GM21367 (cell line): ENCODE measurements around the gene ACADL.
"Not testable (repeated sequence)": the region's sequence is repeated elsewhere in the genome, so short reads cannot be mapped to it uniquely, and the experiment has no call there.

Experiments used
- ATAC-seq: cut with Tn5 transposase; IDR thresholded peaks from one replicate; pipeline ENCODE4 v1.9.1; 2021; ENCODE audit not compliant: unreplicated experiment

The ACADL gene

DNA sequence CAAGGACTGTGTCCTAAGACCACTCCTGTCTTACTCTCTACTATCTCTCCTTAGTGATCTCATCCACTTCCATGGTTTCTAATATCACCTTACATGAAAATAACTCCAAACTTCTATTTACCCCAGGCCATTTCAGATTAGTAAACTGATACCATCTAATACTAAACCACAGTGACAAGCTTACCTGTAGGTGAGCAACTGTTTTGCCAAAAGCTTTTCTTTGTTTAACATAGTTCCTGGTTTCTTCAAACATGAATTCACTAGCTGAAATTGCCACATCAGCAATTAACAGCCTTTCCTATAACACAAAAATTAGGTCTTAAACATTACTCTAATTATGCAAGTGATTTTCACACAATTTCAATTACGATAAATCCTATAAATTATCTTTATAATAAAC is 22.1 kb downstream of the ACADL start:
- ATAC-seq, result no peak

DNA sequence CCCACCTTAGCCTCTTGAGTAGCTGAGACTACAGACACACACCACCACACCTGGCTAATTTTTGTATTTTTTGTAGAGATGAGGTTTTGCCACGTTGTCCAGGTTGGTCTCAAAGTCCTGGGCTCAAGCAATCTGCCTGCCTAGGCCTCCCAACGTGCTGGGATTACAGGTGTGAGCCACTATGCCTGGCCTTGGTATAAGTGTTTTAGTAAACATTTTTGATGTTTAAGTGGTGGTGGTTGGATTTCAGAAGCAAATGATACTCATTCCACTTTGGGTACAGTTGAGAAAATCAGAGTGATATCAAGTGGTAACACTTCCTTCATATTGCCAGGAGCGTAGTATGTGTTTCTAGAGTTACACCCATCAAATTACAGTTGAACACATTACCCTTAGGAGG is 25.4 kb downstream of the ACADL start:
- ATAC-seq, result no peak

DNA sequence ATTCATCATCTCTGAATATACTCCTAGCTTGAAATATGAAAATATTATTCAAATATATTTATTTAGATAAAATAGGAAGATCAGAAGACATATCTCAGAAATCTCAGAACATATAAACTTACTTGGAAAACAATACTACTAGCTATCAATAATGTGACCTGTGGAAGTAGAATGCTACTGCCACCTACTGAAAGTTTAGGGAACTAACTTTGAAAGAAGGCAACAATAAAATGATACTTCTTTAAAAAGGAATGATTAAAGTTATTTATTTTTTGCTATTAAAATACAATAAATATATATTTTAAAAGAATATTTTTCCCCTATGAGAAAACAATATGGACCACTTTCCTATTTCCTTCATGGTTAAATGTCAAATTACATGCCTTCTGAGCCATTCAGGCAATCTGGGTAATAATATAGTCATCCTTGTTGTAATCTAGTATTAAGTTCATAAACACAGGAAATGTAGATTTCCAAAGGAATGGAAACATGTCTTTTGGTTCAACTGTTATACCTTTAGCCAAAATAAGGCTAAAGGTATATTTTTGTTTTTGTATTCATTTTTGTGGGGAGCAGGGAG is 26.0 kb downstream of the ACADL start:
- no peak for ATAC-seq

DNA sequence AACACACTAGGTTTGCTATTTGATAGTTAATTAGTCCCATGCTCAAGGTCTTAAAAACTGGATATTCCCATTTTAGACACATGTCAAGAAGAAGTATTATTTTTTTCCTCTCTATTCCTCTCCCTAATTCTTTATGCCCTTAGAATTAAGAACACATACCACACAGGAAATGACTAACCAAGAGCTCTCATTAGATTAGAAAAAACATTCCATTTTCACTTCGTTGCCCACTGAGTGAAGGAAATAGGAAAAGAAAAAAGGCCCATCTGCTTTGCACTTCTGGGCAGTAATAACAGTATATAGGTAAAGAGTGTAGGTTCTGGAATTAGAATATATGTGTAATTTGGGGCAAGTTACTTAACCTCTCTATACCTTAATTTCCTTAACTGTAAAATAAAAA is 26.9 kb downstream of the ACADL start:
- ATAC-seq, result no peak

DNA sequence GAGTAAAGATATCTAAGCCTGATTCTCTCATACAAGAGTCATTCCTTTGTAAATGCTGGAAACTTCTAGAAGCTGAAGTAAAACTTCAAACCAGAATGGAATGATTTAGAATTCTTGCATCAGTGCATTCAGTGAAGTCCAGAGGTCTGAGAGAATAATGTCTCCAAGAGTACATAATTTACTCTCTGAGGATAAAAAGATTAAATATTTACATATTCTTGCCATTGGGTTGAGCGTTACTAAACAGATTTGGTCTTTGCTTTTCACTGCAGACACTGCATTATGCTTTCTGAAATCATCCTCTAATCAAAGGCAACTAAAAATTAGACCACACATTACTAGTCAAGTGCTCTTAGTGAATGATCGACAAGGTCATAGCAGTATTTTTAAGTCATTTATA is 27.5 kb downstream of the ACADL start:
- no peak for ATAC-seq

DNA sequence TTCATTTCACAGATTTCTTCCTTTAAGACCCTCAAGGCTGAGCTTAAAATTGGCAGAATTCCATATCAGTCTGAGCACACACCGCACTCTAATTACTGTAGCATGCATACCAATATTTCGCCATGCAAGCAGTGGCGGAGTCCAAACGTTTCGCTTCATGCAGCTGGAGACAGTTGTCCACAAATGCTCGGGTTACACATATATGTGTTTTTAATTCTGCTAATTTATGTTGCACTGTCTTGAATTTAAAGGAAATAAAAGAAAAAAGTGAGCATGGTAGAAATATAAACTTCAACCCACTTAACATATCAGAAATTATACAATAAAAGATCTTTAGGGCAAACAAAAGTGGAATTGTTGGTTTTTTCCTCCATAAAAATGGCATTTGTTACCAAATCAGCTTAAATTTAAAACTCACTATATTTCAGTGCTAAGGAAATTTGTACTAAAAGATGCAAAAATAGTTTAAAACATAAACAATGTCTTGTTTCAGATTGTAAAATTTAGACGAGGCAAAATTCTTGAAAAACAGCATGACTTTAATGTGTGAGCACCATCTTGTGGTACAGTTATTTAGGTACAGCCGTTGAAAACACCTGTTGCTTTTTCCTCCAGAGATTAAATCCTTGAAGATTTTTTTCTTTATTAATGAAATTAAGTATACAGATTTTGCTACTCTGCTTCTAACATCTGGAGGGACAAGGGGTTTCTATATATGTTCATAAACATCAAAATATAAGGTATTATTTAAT is 30.0 kb downstream of the ACADL start:
- no peak for ATAC-seq

DNA sequence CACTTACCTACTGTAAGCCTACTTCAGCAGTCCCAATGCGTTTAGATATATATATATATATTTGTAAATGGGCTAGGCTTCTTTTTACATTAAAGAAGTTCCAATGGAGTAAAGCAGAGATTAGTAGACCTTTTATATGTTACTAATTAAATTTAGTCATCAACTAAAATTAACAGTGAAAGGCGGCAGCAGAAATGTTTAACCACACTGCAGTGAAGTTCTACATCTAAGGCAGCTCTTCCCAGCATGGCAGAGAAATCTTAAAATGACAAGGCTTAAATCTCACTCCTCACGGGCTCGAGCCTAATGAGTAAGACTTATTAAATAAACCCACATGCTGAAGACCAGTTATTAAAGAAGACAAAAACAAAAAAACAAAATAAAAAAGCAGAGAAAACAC is 34.9 kb downstream of the ACADL start:
- ATAC-seq, result no peak

DNA sequence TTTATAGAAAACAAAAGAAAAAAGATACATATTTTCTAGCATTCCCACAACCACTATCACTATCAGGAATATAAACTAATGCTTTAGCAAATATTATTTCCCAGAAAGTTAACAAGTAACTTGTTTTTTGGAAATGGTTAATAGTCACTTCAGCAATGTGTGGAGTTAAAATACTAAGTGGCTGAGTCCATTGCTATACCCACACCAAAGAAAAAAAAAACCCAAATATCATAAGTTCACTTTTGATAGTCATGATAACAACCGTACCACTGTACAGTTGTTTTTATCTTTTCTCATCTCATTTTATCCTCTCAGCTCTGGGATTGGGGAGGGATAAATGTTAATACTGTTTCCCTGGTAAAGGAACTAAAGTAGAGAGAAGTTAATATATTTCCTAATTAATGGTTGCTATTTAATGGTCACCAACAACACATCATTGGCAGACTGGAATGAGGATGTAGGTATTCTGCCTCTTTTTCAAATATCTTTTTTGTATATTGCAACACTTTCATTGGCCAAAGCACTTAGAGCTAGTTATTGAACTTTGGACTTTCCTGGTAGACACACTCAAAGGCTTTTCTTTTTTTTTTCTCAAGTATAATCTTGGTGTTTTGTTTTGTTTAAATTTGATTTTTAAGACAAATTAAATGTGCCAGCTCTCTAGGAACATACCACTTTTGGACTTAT is 35.7 kb downstream of the ACADL start:
- no peak for ATAC-seq

DNA sequence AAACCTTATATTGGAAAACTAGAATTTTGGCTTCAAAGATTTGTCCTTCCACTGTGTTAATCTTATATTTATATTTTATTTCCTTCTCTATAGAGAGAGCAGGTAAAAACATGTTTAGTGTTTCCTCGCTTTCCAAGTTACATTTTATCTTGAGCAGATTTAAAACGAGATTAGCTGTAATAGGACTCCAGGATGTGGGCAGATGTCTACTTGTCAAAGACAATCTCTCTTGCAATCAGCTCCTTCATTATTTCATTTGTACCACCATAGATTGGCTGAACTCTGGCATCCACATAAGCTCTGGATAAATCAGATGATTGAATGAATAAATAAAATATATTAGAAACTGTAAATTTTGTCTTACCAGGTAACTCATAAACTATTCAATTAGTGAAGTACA is 36.5 kb downstream of the ACADL start:
- ATAC-seq, result no peak

DNA sequence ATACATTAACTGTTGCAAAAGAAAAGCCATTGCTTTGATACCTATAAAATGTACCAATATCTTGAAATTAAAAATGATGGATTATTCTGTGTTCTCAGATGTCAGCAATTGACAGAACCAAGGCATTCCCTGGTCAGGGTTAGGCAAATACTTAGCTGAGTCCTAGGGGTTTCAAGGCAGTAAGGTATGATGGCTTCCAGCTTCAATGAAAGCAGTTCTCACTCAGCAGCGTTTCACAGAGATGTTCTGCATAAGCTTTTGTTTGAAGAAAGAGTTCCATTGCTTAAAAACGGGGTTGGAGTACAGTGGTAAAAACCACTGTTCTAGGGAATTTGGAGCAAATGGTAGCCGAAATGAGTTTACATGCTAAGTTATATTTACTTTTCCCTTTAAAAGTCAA is 37.1 kb downstream of the ACADL start:
- ATAC-seq, result no peak

DNA sequence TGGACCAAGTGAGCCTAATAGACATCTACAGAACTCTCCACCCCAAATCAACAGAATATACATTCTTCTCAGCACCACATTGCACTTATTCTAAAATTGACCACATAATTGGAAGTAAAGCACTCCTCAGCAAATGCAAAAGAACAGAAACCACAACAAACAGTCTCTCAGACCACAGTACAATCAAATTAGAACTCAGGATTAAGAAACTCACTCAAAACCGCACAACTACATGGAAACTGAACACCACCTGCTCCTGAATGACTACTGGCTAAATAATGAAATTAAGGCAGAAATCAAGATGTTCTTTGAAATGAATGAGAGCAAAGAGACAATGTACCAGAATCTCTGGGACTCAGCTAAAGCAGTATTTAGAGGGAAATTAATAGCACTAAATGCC is 41.3 kb downstream of the ACADL start:
- ATAC-seq, result not testable (repeated sequence)

DNA sequence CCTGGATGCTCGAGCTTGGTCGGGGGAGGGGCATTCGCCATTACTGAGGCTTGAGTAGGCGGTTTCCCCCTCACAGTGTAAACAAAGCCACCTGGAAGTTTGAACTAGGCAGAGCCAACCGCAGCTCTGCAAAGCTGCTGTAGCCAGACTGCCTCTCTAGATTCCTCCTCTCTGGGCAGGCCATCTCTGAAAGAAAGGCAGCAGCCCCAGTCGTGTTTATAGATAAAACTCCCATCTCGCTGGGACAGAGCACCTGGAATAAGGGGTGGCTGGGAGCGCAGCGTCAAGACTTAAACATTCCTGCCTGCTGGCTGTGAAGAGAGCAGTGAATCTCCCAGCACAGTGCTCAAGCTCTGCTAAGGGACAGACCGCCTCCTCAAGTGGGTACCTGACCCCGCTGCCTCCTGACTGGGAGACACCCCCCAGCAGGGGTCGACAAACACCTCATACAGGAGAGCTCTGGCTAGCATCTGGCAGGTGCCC is 43.6 kb downstream of the ACADL start:
- ATAC-seq, result not testable (repeated sequence)

DNA sequence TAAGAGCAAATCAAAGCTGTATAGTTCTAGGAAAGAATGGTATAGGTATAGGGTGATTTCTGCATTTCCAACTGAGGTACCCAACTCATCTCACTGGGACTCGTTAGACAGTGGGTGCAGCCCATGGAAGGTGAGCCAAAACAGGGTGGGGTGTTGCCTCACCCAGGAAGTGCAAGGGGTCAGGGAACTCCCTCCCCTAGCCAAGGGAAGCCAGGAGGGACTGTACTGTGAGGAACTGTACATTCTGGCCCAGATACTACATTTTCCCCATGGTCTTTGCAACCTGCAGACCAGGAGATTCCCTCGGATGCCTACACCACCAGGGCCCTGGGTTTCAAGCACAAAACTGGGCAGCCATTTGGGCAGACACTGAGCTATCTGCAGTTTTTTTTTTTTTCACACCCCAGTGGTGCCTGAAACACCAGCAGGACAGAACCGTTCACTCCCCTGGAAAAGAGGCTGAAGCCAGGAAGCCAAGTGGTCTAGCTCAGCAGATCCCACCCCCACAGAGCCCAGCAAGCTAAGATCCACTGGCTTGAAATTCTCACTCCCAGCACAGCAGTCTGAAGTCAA is 44.1 kb downstream of the ACADL start:
- ATAC-seq, result not testable (repeated sequence)

DNA sequence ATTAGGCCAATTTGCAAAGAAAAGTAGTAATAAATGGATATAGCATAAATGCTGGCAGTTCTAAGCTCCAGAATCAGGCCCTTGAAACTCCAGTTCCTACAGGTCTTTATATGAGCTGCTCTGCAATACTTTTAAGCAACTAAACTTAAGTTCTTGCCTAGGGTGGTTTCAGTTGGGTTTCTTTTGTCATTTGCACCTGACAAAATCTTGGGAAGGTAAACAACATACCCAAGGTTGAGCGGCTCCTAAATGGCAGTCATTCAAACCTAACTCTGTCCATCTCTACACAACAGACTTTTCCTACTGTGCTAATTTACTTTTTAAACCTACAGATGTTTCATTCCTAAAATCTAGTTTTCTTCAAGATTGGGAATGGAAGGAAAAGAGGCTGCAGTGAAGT is 44.8 kb downstream of the ACADL start:
- ATAC-seq, result no peak

DNA sequence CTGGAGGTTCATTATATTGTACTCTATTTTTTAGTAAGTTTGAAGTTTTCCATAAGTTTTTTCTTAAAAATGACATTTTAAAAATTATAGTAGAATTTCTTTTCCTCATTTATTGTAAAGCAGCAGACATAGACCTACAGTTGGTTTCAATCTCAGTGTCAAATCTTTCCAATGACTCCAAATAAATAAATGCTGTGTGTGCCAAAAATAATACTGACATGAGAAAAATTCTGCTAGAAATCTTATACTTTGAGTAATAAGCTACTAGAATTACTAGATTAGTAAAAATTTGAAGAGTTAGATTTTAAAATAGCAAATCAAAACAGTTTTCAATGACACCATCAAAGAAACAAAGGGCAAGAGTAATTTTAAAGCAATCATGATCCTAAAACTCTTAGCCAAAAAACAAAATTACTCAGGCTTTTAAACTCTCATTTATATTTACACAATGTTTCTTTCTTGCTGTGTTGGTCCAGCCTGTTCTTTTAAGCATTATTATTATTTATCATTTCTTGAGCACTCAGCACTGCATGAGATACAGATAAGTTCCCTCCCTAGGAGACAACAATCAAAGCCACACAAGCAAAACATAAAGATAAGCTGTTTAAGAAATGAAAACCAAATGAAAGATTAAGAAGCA is 45.8 kb downstream of the ACADL start:
- ATAC-seq, result no peak

DNA sequence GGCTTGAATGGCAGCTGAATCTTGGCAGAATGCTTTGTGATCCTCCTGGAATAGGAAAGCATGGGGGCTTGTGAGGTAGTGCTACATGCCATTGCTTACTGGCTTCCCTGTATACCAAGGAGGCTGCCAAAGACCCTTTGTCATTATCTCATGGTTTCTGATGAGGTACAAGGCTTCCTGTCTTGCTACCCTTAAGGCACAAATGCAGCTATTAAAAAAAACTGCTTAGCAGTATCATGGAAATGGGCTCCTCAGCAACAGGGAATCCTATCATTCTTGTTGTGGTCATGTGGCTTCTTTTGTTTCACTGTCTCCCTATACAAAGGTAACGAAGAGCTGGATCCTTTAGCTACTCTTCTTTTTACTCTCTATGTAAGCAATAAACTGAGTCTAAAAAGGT is 47.5 kb downstream of the ACADL start:
- ATAC-seq, result no peak

DNA sequence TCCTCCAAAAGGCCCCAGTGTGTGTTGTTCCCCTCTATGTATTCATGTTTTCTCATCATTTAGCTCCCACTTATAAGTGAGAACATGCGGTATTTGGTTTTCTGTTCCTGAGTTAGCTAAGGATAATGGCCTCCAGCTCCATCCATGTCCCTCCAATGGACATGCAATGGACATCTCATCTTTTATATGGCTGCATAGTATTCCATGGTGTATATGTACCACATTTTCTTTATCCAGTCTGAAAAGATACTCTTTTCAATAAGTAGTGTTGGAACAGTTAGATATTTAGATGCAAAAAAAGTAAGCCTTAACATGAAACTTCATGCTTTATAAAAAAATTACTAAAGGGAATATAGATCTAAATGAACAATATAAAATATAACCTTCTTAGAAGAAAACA is 48.1 kb downstream of the ACADL start:
- ATAC-seq, result not testable (repeated sequence)

DNA sequence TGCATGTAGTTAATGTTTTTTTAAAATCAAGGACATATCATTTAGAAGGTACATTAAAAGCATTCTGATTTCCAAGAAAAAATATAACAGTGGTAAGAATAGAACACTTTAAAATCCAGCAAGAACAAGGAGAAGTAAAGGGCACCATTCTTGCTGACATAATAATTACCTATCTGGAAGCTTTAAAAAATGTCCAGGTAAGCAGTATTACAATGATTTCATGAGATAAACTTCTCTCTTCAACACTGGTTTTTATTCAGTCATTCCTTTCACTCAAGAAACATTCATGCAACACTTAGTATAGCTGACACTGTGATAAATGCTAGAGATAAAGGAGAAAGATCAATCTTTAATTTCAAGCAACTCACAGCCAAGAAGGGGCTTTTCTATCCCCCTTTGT is 51.2 kb downstream of the ACADL start:
- no peak for ATAC-seq

DNA sequence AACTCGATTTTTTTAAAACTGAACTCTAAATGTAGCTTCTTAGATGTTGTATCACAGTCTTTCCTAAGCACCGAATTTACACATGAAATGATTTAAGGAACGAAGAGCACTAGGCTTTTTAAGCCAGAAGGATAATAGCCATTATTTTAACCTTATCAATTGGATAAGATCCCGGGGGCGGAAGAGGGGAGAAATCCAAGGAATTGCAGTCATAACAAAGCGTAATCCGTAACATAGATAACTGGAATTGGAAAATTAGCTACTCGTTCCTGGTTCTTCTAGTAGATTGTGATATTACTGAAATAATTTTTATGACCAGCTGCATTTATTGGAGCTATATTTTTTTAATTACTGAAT is 53.0 kb downstream of the ACADL start:
- ATAC-seq, result no peak

DNA sequence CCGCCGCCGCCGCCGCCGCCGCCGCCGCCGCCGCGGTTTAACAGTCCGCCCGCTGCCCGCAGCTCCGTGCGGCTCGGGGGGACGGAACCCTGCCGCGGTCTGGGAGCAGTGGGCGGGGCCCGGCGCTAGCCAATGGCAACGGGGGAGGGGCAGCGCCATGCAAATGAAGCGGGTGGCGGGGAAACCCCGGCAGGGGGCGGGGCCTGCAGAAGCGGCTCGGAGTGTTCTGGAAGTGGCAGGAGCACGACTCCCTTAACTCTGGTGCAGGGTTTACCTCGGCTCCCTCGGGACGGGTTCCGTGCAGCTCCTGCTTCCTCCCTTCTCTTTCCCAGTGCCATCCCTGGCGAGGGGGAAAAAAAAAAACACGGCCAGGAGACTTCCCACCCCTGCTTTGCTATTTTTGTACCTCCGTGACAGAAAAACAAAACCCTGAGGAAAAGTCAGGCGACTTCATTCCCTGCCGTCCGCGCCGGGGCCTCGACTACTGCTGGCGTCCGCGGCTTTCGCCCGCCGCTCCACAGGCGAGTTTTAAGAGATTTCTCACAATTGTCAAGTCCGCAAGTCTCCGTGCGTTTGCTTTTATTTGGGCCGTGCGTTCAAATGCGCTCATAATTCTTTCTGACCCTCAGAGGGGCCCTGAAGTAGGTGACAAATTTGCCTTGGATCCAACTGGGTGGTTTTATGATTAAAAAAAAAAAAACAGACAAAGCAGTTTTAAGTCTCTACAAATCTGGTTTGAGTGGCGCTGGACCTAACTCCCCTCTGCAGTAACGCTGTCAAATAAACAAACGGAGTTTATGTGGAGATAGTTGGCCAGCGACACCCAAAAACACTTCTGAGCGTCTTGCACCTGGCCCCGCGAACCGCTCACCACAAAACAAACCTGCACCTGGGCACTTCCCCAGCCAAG is 53.7 kb downstream of the ACADL start, which contains the start of gene KANSL1L:
TSS of gene KANSL1L (minus strand) at position 101 of the 910 bp plus-strand sequence. CDS start 16,827 bp downstream, outside the sequence.
- peak; percentile 62 for ATAC-seq
